ENCODE measurements around the gene DYNC2H1. TPM values are rescaled to one million over a fixed set of nuclear protein-coding genes. Genes with fewer than 3 reads are reported as not detected.

The DYNC2H1 gene
- total RNA-seq, 1 donor from 2014 or later: 2.9 TPM

DNA sequence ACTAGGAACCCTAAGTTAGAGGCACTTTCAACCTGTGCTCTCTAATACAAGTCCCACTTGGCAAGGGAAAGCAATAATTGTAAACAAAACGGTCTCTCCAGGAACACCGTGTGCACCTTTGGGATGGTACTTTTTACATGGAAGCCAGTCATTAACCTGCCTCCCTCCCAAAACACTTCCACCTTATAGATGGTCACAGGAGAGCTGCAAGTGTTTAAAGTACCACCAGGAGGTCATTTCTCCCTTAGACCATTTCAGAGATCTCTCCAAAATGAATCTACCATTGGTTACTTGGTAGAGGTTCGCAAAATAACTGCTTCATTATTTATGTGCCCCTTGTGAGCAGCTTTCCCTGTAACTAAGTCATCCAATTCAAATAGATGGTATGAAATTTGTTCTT, 375.3 kb downstream of the DYNC2H1 start:
- ATAC-seq (ENCODE audit: poor library complexity): no peak
- intact Hi-C loops (cut with DNase I): no loop called here
- DNase-seq: no peak

DNA sequence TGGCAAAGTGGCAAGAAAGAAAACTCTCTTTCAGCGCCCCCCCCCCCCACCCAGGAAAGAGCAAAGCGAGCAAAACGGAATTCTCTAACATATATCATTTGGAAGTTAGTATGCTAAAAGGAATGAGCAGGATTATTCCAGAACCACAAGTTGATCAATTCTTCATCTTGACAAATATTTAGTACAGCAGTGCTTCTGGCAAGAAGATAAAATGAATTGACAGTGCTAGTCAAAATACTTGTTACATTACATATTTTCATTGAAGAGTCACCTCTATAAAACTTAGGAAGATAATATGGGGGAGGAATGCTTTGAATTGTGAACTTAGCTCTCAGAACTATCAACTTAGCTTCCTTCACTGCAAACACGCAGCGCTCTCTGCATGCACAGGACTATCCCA, 377.4 kb downstream of the DYNC2H1 start:
- DNase-seq (no peak), ATAC-seq (ENCODE audit: poor library complexity) (no peak)
- intact Hi-C loops (cut with DNase I): no loop called here

DNA sequence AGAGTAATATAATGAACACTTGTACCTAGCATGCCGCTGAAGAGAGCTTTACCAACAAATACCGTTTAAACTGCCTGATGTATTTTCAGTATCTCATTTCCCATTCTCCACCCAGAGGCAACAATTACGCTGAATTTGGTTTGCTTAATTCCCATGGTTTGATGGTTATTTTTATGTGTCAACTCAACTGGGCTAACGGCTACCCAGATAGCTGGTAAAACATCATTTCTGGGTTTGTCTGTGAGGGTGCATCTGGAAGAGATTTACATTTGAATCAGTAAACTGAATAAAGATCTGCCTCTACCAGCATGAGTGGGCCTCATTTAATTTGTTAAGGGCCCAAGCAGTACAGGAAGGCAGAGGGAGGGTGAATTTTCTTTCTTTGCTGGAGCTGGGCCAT, 377.9 kb downstream of the DYNC2H1 start:
- no peak for ATAC-seq (ENCODE audit: poor library complexity)
- intact Hi-C loops (cut with DNase I): no loop called here
- DNase-seq: no peak

DNA sequence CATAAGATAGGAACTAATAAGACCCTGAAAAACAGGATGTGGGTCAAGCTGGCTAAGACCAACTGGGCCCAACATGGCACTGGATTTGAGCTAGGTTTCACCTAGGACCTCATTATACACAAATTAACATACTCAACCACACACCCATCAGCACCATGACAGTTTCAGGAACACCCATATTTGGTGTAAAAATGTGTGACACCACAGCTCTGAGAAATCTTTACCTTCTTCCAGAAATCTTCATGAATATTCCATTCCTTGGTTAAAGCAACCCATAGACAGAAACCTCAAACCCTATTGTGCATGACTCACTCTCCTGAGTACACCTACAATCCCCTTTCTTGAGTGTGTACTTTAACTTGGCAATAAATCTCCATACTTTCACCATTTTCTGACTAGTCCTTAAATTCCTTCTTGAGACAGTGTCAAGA, 378.8 kb downstream of the DYNC2H1 start:
- DNase-seq (no peak), ATAC-seq (ENCODE audit: poor library complexity) (no peak)
- intact Hi-C loops (cut with DNase I): no loop called here

DNA sequence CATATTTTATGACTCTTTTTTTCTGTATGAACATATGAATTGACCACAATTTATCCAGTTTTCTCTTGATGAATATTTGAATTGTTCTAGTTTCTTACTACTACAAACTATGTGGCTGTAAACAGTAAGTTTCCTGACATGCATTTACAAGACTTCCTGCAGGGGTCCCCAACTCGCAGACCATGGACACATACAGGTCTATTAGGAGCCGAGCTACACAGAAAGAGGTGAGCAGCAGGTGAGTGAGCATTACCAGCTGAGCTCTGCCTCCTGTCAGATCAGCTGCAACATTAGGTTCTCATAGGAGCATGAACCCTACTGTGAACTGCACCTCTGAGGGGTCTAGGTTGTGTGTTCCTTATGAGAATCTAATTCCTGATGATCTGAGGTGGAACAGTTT, 379.4 kb downstream of the DYNC2H1 start:
- DNase-seq: no peak
- no peak for ATAC-seq (ENCODE audit: poor library complexity)
- intact Hi-C loops (cut with DNase I): no loop called here

DNA sequence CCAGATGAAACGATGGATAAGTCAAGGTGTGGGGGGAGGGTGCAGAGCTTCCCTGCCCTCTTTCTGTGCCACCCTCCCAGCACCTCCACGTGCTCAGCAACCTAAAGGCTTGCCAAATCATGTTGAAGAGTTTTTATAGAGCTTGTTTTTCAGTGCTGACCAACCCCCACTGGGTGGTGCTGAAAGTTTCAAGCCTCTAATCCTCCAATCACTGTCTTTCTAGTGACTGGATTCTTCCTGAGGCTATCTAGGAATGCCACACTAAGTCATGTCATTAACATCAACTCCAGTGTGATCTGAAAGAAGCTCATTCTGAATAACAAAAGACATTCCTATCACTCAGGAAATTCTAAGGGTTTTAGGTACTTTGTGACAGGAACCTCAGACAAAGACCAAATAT, 382.6 kb downstream of the DYNC2H1 start:
- ATAC-seq (ENCODE audit: poor library complexity) (no peak), DNase-seq (no peak)
- intact Hi-C loops (cut with DNase I): no loop called here

DNA sequence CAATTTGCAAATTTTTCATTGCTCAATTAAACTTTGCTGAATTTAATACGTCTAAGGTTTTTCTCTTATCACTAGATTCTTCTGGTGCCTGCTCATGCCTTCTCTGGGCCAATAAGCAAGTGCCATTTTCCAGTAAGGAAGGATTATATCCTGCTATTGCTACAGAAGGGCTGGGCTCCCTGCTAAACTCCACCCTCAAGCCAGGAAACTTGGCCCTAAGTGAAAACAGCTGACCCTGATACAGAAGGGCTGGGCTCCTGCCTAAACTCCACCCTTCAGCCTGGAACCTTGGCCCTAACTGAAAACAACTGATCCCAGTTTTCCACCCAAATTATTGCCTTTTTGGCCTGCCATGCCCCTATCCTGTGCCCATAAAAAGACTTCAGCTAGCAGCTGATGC, 385.3 kb downstream of the DYNC2H1 start:
- DNase-seq: no peak
- intact Hi-C loops (cut with DNase I): no loop called here
- no peak for ATAC-seq (ENCODE audit: poor library complexity)

DNA sequence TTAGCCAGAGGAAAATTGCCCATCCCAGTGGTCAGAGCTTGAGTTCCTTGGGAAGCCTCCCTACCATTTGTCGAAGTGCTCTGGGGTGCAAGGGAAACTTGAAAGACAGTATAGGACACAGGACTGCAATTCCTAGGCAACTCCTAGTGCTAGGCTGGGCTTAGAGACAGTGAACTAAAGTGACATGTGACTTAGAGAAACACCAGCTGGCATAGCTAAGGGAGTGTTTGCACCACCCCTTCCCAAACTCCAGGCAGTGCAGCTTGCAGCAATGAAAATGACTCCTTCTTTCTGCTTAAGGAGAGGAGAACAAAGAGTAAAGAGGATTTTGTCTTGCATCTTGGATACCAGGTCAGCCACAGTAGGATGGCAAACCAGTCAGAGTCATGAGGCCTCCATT, 388.0 kb downstream of the DYNC2H1 start:
- ATAC-seq (ENCODE audit: poor library complexity): no peak
- no peak for DNase-seq

DNA sequence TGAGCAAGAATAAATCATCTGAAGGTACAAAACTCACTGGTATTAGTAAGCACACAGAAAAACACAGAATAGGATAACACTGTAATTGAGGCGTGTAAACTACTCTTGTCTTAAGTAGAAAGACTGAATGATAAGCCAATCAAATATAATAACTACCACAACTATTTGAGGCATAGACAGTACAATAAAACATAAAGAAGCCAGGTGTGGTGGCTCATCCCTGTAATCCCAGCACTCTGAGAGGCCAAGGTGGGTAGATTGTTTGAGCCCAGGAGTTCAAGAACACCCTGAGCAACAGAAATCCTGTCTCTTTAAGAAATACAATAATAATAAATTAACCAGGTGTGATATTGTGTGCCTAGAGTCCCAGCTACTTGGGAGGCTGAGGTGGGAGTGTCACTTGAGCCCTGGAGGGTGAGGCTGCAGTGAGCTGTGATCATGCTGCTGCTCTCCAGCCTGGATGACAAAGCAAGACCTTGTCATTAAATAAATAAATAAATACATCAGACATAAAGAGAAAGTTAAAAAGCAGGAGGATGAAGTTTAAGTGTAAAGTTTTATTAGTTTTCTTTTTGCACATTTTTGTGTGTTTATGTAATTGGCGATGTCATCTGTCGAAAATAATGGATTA, 390.6 kb downstream of the DYNC2H1 start:
- intact Hi-C loops (cut with DNase I): no loop called here
- no peak for ATAC-seq (ENCODE audit: poor library complexity)
- DNase-seq: no peak

More for the DNA sequence above, 388.0 kb downstream of the DYNC2H1 start:
- intact Hi-C loops (cut with DNase I): no loop called here

DNA sequence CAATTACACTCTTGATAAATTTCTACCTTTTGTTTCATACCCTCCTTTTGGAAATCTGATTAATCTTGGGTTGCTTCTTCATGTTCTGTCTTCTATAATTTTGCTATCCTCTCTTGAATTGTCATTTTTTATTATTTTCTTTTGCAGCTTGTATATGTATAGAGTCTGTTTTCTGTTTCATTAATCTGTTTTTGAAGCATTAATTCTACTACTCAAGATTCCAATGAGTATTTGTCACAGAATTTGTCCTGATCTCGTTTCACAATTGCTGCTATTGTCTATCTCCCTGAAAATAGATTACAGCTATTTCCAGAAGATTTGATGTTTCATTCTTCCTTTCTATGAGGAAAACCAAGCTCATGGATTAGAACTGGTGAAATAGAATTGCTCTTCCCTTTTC, 406.1 kb downstream of the DYNC2H1 start:
- intact Hi-C loops (cut with DNase I): no loop called here

DNA sequence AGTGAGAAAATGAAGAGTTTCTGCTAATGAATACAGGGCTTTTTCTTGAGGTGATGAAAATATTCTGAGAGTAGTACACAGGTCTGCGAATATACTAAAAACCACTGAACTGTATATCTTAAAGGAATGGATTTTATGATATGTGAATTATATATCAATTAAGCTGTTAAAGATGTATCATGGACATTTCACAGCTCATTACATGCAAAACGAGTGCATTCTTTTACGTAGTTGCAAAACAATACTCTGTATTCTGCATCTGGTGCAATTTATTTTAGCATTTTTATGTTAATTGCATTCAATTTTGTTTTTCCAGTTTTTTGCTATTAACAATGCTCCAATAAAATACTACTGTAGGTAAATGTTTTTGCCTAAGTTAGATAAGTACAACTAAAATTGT, 411.6 kb downstream of the DYNC2H1 start:
- DNase-seq: no peak
- intact Hi-C loops (cut with DNase I): no loop called here
- ATAC-seq (ENCODE audit: poor library complexity): no peak

More for the DNA sequence above, 406.1 kb downstream of the DYNC2H1 start:
- DNase-seq (no peak), ATAC-seq (ENCODE audit: poor library complexity) (no peak)

DNA sequence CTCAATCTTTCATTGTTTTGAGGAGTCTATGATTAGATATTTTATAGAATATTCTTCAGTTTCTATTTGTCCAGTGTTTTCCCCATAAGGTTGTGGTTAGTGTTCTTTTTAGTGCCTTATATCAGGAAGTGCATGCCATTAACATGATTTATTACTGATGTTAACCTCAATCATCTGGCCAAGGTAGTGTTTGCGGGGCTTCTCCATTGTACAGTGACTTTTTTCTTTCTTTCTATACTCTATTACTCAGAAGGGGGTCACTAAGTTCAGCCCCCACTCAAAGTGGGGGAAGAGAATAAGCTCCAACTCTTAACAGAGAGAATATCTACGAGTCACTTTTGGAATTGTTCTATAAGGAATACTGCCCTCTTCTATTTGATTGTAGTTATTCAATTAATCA, 415.8 kb downstream of the DYNC2H1 start:
- DNase-seq (no peak), ATAC-seq (ENCODE audit: poor library complexity) (no peak)
- intact Hi-C loops (cut with DNase I): no loop called here

DNA sequence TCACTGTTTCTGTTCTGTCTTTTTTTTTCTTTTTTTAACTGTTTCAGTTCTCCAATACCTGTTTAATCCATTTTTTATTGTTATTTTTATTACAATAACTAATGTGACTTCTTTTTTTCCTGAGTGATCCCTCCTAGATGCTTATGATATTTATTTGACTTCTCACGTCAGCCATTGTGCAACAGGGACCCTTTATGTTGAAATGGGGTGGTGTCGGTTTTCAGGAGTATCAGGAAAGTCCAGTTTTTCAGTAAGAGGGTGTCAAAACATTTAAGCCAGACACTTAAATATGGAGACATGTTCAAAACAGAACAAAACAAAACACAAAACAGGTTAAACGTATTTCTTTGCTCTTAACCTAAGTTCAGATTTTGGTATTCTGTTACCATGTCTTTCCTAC, 418.8 kb downstream of the DYNC2H1 start:
- ATAC-seq (ENCODE audit: poor library complexity) (no peak), DNase-seq (no peak)
- intact Hi-C loops (cut with DNase I): no loop called here

DNA sequence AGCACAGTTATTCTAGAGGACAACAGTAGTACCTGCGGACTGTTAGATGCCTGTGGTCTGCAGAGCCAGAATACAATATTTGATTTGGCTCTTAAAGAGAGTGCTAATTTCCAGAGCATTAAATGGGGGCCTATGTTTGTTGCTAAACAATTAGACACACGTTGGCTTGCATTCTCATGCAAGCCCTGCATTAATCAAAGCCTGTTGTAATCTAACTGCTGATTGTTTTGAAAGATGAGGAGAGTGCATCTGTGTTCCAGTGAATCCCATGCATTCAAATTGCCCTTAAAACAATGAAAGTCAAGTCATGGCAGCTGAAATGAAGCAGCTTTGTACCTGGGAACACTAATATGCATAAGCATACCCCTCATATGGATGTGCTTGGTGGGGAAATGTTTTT, 419.4 kb downstream of the DYNC2H1 start:
- intact Hi-C loops (cut with DNase I): no loop called here
- DNase-seq: no peak
- ATAC-seq (ENCODE audit: poor library complexity): no peak

DNA sequence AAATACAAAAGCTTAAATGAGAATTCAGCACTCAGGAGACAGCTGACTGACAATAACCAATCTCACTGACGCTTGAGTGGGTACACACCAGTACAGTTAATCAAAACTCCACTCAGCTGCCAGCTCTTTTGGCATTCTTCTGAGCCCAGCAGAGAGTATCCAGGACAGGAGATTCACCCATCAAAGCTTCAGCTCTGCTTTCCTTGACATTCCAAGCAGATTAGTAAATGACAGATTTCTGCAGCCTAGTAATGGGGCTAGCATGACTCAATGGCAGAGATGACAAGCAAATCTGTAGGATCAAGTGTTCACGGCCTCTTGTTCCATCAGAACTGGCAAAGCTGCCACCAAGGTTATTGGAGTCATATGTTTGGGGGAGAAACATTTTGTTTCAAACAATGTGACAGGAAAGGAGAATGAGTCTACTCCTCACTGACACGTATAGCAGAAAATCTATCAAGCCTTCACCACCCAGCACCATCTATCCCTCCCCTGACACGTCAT, 420.0 kb downstream of the DYNC2H1 start:
- DNase-seq (no peak), ATAC-seq (ENCODE audit: poor library complexity) (peak; percentile 86)
- intact Hi-C loops (cut with DNase I): no loop called here

Other genes starting within 250 kb of the DYNC2H1 start
- gene MMP12, start 234.4 kb upstream of the DYNC2H1 start, total RNA-seq: not detected
- not detected for gene MMP13, start 153.7 kb upstream of the DYNC2H1 start, total RNA-seq
- 24.0 TPM for gene DCUN1D5, start 17.3 kb upstream of the DYNC2H1 start, total RNA-seq